Peyer's patch (tissue), 4 donors: ENCODE data around the gene CCNC. TPM values are rescaled to one million over a fixed set of nuclear protein-coding genes. Genes with fewer than 3 reads are reported as not detected.

Experiments
- DNase-seq, 3 donors: peaks; one replicate each; pipeline ENCODE4 v3.0.0-alpha.2; 2017 to 2019
- H3K27ac ChIP-seq, 4 donors: fragments of 200-600 bp; sonication (generic); one replicate each; pipeline ENCODE4 v1.5.1; 2016 to 2019
- H3K27me3 ChIP-seq, 2 donors: fragments of 200-600 bp; sonication (generic); one replicate each; pipeline ENCODE4 v1.5.1; 2019
- H3K36me3 ChIP-seq, 3 donors: fragments of 200-600 bp; sonication (generic); one replicate each; pipeline ENCODE4 v1.5.1; 2016 to 2019
- H3K4me1 ChIP-seq, 4 donors: fragments of 200-600 bp; sonication (generic); one replicate each; pipeline ENCODE4 v1.5.1; 2016 to 2019
- H3K4me3 ChIP-seq, 4 donors: fragments of 200-600 bp; sonication (generic); 1 replicate in 3 of 4; 2 replicates in 1 of 4; pipeline ENCODE4 v1.5.1; 2016 to 2019; ENCODE audit warnings: mild to moderate bottlenecking in 1 of 4
- H3K9me3 ChIP-seq, 4 donors: fragments of 200-600 bp; sonication (generic); one replicate each; pipeline ENCODE4 v1.5.1; 2016 to 2019; ENCODE audit warnings: mild to moderate bottlenecking in 1 of 4
- POLR2A ChIP-seq, 2 donors: fragments of 450-650 bp; IDR thresholded peaks; one replicate each; pipeline ENCODE4 v1.5.1; 2017; ENCODE audit warnings: antibody characterized with exemption in 2 of 2, mild to moderate bottlenecking in 2 of 2, moderate library complexity in 2 of 2
- total RNA-seq, 4 donors: library from RNA; depleted of rRNA; stranded (reverse); fragments of >200 nt; gene quantifications; one replicate each; pipeline ENCODE4 v1.1.0, GENCODE V29; 2016
- TF ChIP-seq, protein P1 (sequence below), 6 experiments: fragments of 450-650 bp in 4 of 6; fragments of 200-600 bp in 2 of 6; sonication (generic) in 1 of 6; IDR thresholded peaks; one replicate each; pipeline ENCODE4 v1.5.1; 2017 to 2019; ENCODE audit warnings: antibody characterized with exemption in 6 of 6, mild to moderate bottlenecking in 3 of 6, moderate library complexity in 1 of 6

Gene CCNC
- total RNA-seq, 4 donors from 2014 or later = 35.8 to 45.5 (median 40.9) TPM

DNA sequence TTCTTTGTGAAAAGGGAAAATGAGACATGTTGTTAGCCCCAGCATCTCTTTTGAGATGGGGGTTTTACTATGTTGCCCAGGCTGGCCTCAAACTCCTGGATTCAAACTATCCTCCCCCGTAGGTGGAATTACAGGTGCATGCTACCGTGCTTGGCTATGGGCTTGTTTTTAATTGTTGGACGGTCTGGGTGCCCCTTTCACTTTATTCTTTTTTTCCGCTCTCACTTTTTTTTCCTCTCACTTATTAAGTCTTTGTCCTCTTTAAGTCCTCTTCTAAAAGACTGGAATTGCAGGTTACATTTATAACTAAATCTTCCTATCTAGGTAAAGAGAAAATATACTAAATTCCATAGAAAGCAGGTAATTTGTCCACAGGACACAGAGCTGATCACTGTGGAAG is 19.3 kb upstream of the CCNC start:
- Histone ChIP-seq H3K4me1 (peaks cover 4 to 27% (median 6%) of the 10 kb centered on the region in 4 donors), H3K36me3 (no peaks in the 10 kb centered on the region), H3K27me3 (peaks cover 0 to 28% of the 10 kb centered on the region in 2 donors), H3K27ac (no peak overlapping the region), H3K4me3 (no peak overlapping the region), H3K9me3 (no peaks in the 10 kb centered on the region)
- no peak for DNase-seq
- TF ChIP-seq POLR2A (IDR thresholded peaks at IDR 0.05) = no peak
- TF ChIP-seq, protein P1, sequence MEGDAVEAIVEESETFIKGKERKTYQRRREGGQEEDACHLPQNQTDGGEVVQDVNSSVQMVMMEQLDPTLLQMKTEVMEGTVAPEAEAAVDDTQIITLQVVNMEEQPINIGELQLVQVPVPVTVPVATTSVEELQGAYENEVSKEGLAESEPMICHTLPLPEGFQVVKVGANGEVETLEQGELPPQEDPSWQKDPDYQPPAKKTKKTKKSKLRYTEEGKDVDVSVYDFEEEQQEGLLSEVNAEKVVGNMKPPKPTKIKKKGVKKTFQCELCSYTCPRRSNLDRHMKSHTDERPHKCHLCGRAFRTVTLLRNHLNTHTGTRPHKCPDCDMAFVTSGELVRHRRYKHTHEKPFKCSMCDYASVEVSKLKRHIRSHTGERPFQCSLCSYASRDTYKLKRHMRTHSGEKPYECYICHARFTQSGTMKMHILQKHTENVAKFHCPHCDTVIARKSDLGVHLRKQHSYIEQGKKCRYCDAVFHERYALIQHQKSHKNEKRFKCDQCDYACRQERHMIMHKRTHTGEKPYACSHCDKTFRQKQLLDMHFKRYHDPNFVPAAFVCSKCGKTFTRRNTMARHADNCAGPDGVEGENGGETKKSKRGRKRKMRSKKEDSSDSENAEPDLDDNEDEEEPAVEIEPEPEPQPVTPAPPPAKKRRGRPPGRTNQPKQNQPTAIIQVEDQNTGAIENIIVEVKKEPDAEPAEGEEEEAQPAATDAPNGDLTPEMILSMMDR (IDR thresholded peaks at IDR 0.05) = no peak

DNA sequence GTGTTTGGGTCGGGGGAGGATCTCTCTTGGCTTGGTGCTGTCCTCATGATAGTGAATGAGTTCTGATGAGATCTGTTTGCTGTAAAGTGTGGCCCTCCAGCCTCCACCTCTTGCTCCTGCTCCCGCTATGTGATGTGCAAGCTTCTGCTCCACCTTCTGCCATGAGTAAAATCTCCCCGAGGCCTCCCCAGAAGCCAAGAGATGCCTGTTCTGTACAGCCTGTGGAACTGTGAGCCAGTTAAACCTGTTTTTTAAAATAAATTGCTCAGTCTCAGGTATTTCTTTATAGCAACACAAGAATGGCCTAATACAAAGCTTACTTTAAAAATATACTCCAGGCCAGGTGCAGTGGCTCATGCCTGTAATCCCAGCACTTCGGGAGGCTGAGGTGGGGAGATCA is 11.3 kb upstream of the CCNC start:
- Histone ChIP-seq H3K27me3 (no peaks in the 10 kb centered on the region), H3K4me3 (no peak overlapping the region), H3K36me3 (no peaks in the 10 kb centered on the region), H3K4me1 (no peaks in the 10 kb centered on the region), H3K9me3 (no peaks in the 10 kb centered on the region), H3K27ac (no peak overlapping the region)
- TF ChIP-seq, protein P1 (IDR thresholded peaks at IDR 0.05) = no peak
- TF ChIP-seq POLR2A (IDR thresholded peaks at IDR 0.05) = no peak
- DNase-seq = no peak

DNA sequence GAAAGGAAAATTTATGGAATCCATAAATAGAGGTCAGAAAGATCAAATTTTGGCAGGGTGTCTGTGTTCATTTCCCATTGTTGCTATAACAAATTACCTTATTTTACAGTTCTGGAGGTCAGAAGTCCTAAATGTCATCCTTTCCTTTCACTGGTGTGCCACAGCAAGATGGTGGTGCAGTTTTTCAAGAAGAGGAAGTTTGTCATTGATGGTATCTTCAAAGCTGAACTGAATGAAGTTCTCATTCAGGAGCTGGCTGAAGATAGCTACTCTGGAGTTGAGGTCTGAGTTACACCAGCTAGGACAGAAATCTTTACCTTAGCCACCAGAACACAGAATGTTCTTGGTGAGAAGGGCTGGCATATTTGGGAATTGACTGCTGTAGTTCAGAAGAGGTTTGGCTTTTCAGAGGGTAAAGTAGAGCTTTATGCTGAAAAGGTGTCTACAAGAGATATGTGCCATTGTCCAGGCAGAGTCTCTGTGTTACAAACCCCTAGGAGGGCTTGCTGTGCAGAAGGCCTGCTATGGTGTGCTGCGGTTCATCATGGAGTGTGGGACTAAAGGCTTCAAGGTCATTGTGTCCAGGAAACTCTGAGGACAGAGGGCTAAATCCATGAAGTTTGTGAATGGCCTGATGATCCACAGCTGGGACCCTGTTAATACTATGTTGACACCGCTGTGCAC is 7.2 kb upstream of the CCNC start:
- H3K9me3 ChIP-seq = no peaks in the 10 kb centered on the region
- no peak for DNase-seq

DNA sequence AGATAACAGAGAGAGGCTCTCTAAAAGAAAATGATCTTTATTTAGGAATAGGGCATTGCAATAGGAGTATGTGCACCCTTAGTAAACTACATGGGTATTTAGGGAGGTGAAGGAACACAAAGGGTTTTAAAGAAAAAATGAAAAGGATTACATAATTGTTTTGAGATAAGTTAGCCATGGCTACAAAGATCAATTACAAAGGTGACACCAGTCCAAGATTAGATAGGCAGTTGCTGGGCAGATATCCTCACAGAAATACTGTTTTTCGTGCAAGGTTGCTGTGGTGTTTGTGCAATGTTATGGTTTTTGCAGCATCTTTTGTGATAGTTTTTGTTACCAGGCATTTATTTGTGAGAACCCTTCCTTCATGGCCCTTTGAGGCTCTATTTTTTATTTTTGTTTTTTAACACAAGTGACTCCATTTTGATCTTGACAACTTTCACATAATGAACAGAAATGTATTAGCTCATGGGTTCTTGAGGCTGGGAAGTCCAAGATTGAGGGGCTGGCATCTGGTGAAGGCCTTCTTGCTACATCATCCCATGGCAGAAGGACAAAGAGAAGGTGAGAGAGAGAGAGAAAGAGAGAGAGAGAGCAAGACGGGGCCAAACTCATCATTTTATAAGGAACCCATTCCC is 5.6 kb upstream of the CCNC start:
- H3K27ac ChIP-seq = no peak overlapping the region
- no peak overlapping the region for H3K4me3 ChIP-seq
- DNase-seq = no peak
- no peaks in the 10 kb centered on the region for H3K4me1 ChIP-seq
- no peaks in the 10 kb centered on the region for H3K27me3 ChIP-seq
- H3K9me3 ChIP-seq = no peaks in the 10 kb centered on the region
- TF ChIP-seq POLR2A (IDR thresholded peaks at IDR 0.05) = no peak
- TF ChIP-seq, protein P1 (IDR thresholded peaks at IDR 0.05) = no peak
- no peaks in the 10 kb centered on the region for H3K36me3 ChIP-seq

More for the DNA sequence above, 7.2 kb upstream of the CCNC start:
- Histone ChIP-seq H3K27me3 (no peaks in the 10 kb centered on the region), H3K4me3 (no peak overlapping the region), H3K4me1 (no peaks in the 10 kb centered on the region), H3K36me3 (no peaks in the 10 kb centered on the region), H3K27ac (no peak overlapping the region)
- no peak for TF ChIP-seq POLR2A (IDR thresholded peaks at IDR 0.05)
- TF ChIP-seq, protein P1 (IDR thresholded peaks at IDR 0.05) = no peak

DNA sequence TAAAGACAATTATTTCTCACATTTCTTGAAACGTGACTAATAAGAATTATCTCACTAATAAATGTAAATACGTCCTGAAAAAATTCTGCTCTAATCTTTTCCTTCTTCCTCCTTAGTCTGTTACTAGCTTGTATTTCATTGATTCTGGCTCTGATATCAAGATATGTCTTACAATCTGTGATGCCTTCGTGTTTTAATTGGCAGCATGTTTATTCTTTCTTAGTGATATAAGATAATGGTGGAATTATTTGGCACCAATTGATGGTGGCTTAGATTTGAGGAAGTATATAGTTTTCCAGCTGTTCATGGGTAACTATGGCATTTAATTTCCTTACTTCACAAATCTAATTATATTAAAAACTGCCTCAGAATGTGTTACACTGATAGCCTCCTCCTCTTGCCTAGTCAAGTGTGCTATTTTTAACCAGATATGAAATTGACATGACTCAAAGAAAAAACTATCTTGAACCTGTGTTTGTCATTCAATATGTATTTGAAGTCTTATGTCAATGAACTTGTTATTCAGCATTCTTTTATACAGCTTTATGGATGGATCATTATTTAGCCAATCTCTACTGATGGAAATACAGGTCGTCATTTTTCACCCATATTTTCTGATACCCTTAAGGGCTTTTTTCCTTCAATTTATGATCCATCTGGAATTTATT is 5.3 kb downstream of the CCNC start:
- no peak for DNase-seq
- TF ChIP-seq POLR2A (IDR thresholded peaks at IDR 0.05) = no peak
- TF ChIP-seq, protein P1 (IDR thresholded peaks at IDR 0.05) = no peak

More for the DNA sequence above, 5.3 kb downstream of the CCNC start:
- H3K27ac ChIP-seq = no peak overlapping the region
- H3K36me3 ChIP-seq = peaks cover 0 to 10% (median 0%) of the 10 kb centered on the region in 3 donors
- H3K4me1 ChIP-seq = peaks cover 0 to 22% (median 4%) of the 10 kb centered on the region in 4 donors
- H3K9me3 ChIP-seq = no peaks in the 10 kb centered on the region
- H3K4me3 ChIP-seq = no peak overlapping the region
- H3K27me3 ChIP-seq = no peaks in the 10 kb centered on the region
